Activated naive CD4-positive, alpha-beta T cell treated with anti-CD3 and anti-CD28 coated beads for 36 hours (primary cell): ENCODE data around the gene OTC. TPM values are rescaled to one million over a fixed set of nuclear protein-coding genes. Genes with fewer than 3 reads are reported as not detected.
A peak's percentile ranks its signal among the peaks of the same experiment; 100 is the strongest.

Experiments used
- CTCF ChIA-PET: fragments of 350-600 bp; sonication (Branson Sonifier 250); formaldehyde crosslinking; loops from one replicate; lab custom pipeline; 2021; ENCODE audit warnings: antibody characterized with exemption; lab: Charles Lee
- DNase-seq: peaks from one replicate; pipeline ENCODE4 v3.0.0-alpha.2; 2020
- H3K27ac Mint-ChIP-seq: one replicate; pipeline ENCODE4 v1.8.0; 2021; ENCODE audit warnings: mild to moderate bottlenecking, mixed read lengths
- H3K27me3 Mint-ChIP-seq: one replicate; pipeline ENCODE4 v1.8.0; 2021; ENCODE audit warnings: low read depth, mixed read lengths
- H3K36me3 Mint-ChIP-seq: one replicate; pipeline ENCODE4 v1.8.0; 2021; ENCODE audit warnings: low read depth, mixed read lengths
- H3K4me1 Mint-ChIP-seq: one replicate; pipeline ENCODE4 v1.8.0; 2021; ENCODE audit warnings: low read depth, mixed read lengths
- H3K4me3 Mint-ChIP-seq: one replicate; pipeline ENCODE4 v1.8.0; 2021; ENCODE audit warnings: mild to moderate bottlenecking, moderate library complexity, mixed read lengths
- H3K9me3 Mint-ChIP-seq: one replicate; pipeline ENCODE4 v1.8.0; 2021; ENCODE audit warnings: mixed read lengths
- intact Hi-C: fragments of 100-400 bp; cut with micrococcal nuclease; formaldehyde crosslinking; loops from one replicate; pipeline ENCODE4 v1.15.1; 2023
- total RNA-seq, 2 experiments: library from RNA; stranded (reverse); gene quantifications; one replicate each; pipeline ENCODE4 v1.2.3, GENCODE V29; 2021

The OTC gene
- not detected for total RNA-seq

DNA sequence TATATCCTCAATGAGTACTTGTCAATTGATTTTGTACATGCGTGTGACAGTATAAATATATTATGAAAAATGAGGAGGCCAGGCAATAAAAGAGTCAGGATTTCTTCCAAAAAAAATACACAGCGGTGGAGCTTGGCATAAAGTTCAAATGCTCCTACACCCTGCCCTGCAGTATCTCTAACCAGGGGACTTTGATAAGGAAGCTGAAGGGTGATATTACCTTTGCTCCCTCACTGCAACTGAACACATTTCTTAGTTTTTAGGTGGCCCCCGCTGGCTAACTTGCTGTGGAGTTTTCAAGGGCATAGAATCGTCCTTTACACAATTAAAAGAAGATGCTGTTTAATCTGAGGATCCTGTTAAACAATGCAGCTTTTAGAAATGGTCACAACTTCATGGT lies at the start of gene OTC:
OTC (plus strand) TSS at position 243 of the 400 bp plus-strand sequence; CDS start at position 336, 93 bp downstream.
- no peaks in the 10 kb centered on the region for H3K4me1 Mint-ChIP-seq
- H3K4me3 Mint-ChIP-seq, result no peak within 1 kb of the TSS
- CTCF ChIA-PET, result no interaction called here
- no peak for DNase-seq
- no peaks in the 10 kb centered on the region for H3K9me3 Mint-ChIP-seq
- H3K36me3 Mint-ChIP-seq, result no peaks in the 10 kb centered on the region
- intact Hi-C loops, result no loop called here
- peaks cover 2% of the 10 kb centered on the region for H3K27me3 Mint-ChIP-seq
- no peak within 1 kb of the TSS for H3K27ac Mint-ChIP-seq

DNA sequence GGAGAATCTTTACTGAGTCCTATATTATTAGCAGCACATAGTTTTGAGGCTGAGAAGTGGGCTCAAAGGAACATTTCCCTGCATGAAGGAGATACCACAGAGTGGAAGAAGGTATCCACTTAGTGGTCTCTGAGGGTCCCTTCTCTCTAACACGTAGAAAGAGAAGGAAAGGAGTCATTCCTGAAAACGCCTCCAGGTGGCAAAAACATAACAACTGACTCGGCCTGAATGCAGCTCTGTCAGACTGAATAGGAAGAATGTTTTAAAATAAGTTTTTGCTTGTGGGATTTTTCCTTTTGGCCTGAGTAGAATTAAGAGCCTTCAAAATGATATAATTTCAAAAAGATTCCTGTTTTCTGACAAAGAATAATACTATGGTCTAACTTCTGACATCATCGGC lies 48.4 kb upstream of the OTC start:
- intact Hi-C loops, result no loop called here
- H3K27ac Mint-ChIP-seq, result no peak overlapping the region
- CTCF ChIA-PET, result no interaction called here
- H3K4me3 Mint-ChIP-seq, result no peak overlapping the region
- H3K4me1 Mint-ChIP-seq, result no peaks in the 10 kb centered on the region
- no peaks in the 10 kb centered on the region for H3K36me3 Mint-ChIP-seq
- H3K27me3 Mint-ChIP-seq, result no peaks in the 10 kb centered on the region
- no peak for DNase-seq
- H3K9me3 Mint-ChIP-seq, result no peaks in the 10 kb centered on the region

DNA sequence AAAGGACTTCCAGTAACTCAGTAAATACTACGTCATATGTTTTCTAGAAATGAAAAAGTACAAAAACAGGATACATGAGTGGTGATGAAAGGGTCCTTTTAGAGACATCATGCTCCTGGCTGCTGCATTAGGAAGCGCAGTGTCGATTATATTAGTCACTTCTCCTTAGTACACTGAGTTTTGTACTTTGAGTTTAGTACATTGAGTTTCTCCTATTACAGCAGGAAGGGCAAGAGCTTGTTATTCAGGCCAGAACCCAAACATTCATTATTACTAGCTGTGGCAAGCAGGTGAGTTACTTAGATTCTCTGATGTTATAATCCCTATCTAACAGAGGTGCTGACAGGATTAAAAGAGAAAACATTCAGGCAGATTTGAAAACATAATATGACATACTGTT lies 46.4 kb upstream of the OTC start:
- H3K4me1 Mint-ChIP-seq, result no peaks in the 10 kb centered on the region
- CTCF ChIA-PET, result no interaction called here

GRCh38 chrX:38311743-38312142 lies 40.7 kb upstream of the OTC start:
- Mint-ChIP-seq H3K4me3 (no peak overlapping the region), H3K27ac (no peak overlapping the region), H3K36me3 (peaks cover 2% of the 10 kb centered on the region), H3K27me3 (no peaks in the 10 kb centered on the region), H3K9me3 (no peaks in the 10 kb centered on the region), H3K4me1 (no peaks in the 10 kb centered on the region)
- CTCF ChIA-PET, result no interaction called here
- no peak for DNase-seq
- intact Hi-C loops, result no loop called here

More for the DNA sequence above, 46.4 kb upstream of the OTC start:
- H3K36me3 Mint-ChIP-seq, result no peaks in the 10 kb centered on the region
- no peak for DNase-seq
- no peak overlapping the region for H3K4me3 Mint-ChIP-seq
- intact Hi-C loops, result no loop called here
- H3K27me3 Mint-ChIP-seq, result no peaks in the 10 kb centered on the region
- no peak overlapping the region for H3K27ac Mint-ChIP-seq
- no peaks in the 10 kb centered on the region for H3K9me3 Mint-ChIP-seq

- Mint-ChIP-seq H3K27ac (no peak overlapping the region), H3K4me3 (no peak overlapping the region), H3K27me3 (no peaks in the 10 kb centered on the region), H3K36me3 (peaks cover 2% of the 10 kb centered on the region), H3K4me1 (no peaks in the 10 kb centered on the region), H3K9me3 (no peaks in the 10 kb centered on the region)
- no peak for DNase-seq
- CTCF ChIA-PET, result no interaction called here
- intact Hi-C loops, result no loop called here
Measured at GRCh38 chrX:38312436-38312835, 40.0 kb upstream of the OTC start.

DNA sequence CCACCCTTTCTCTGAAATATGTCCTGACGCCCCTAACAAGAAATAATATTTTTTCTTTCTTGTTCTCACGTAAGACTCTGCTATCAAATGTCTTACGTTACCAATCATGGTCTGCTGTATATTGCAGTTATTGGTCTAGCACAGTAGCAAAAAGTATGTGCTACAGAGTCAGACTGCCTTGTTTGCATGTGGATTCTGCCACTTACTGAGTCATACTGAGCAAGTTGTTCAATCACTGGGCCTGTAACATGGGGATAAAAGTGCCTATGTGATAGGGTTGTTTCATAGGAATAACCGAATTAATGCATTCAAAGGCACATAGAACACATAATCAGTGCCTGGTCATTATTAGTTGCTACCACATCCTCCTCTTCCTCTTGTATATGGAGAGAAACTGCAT lies 39.2 kb upstream of the OTC start:
- Mint-ChIP-seq H3K27me3 (no peaks in the 10 kb centered on the region), H3K27ac (no peak overlapping the region), H3K36me3 (peaks cover 2% of the 10 kb centered on the region), H3K4me3 (no peak overlapping the region), H3K9me3 (no peaks in the 10 kb centered on the region), H3K4me1 (no peaks in the 10 kb centered on the region)
- CTCF ChIA-PET, result no interaction called here
- no peak for DNase-seq
- intact Hi-C loops, result no loop called here

DNA sequence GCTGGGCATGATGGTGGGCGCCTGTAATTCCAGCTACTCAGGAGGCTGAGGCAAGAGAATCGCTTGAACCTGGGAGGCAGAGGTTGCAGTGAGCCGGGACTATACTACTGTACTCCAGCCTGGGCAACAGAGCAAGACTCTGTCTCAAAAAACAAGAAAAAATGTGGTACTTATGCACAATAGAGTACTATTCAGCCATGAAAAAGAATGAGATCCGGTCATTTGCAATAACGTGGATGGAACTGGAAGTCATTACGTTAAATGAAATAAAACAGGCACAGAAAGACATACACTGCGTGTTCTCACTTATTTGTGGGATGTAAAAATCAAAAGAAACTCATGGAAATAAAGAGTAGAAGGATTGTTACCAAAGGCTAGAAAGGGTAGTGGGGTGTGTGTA lies 37.2 kb upstream of the OTC start:
- CTCF ChIA-PET, result no interaction called here
- H3K4me3 Mint-ChIP-seq, result no peak overlapping the region
- H3K36me3 Mint-ChIP-seq, result peaks cover 2% of the 10 kb centered on the region
- DNase-seq, result no peak
- no peak overlapping the region for H3K27ac Mint-ChIP-seq
- intact Hi-C loops, result no loop called here
- H3K4me1 Mint-ChIP-seq, result no peaks in the 10 kb centered on the region
- no peaks in the 10 kb centered on the region for H3K9me3 Mint-ChIP-seq
- no peaks in the 10 kb centered on the region for H3K27me3 Mint-ChIP-seq

GRCh38 chrX:38318196-38318595 lies 34.2 kb upstream of the OTC start:
- DNase-seq, result no peak
- Mint-ChIP-seq H3K36me3 (peaks cover 2% of the 10 kb centered on the region), H3K4me3 (no peak overlapping the region), H3K9me3 (no peaks in the 10 kb centered on the region), H3K27me3 (no peaks in the 10 kb centered on the region), H3K27ac (no peak overlapping the region), H3K4me1 (no peaks in the 10 kb centered on the region)
- intact Hi-C loops, result no loop called here
- CTCF ChIA-PET, result no interaction called here

GRCh38 chrX:38318606-38319005 lies 33.8 kb upstream of the OTC start:
- CTCF ChIA-PET, result interaction anchor here (1.0 kb wide), 1 partner anchor 16 kb away, joined by 3 read pairs; no protein-coding TSS in a partner anchor
- intact Hi-C loops, result no loop called here
- no peaks in the 10 kb centered on the region for H3K9me3 Mint-ChIP-seq

GRCh38 chrX:38320819-38321218 lies 31.6 kb upstream of the OTC start:
- CTCF ChIA-PET, result no interaction called here

More at GRCh38 chrX:38318606-38319005, 33.8 kb upstream of the OTC start:
- H3K27ac Mint-ChIP-seq, result no peak overlapping the region
- H3K36me3 Mint-ChIP-seq, result peaks cover 2% of the 10 kb centered on the region
- no peak overlapping the region for H3K4me3 Mint-ChIP-seq
- no peaks in the 10 kb centered on the region for H3K4me1 Mint-ChIP-seq
- no peak for DNase-seq
- no peaks in the 10 kb centered on the region for H3K27me3 Mint-ChIP-seq

GRCh38 chrX:38326086-38326485 lies 26.3 kb upstream of the OTC start:
- Mint-ChIP-seq H3K27ac (no peak overlapping the region), H3K27me3 (no peaks in the 10 kb centered on the region), H3K36me3 (no peaks in the 10 kb centered on the region), H3K4me3 (peak overlapping the region; percentile 89), H3K9me3 (no peaks in the 10 kb centered on the region), H3K4me1 (peaks cover 13% of the 10 kb centered on the region)
- CTCF ChIA-PET, result interaction anchor here (1.4 kb wide), 1 partner anchor 9 kb away, joined by 6 read pairs; no protein-coding TSS in a partner anchor
- DNase-seq, result no peak
- intact Hi-C loops, result loop anchor here (2.0 kb wide), 3 partner anchors 65 to 579 kb away; partner anchors contain the start of gene DYNLT3

More at GRCh38 chrX:38320819-38321218, 31.6 kb upstream of the OTC start:
- DNase-seq, result no peak
- Mint-ChIP-seq H3K27me3 (no peaks in the 10 kb centered on the region), H3K4me1 (peaks cover 4% of the 10 kb centered on the region), H3K4me3 (no peak overlapping the region), H3K9me3 (no peaks in the 10 kb centered on the region), H3K27ac (no peak overlapping the region), H3K36me3 (no peaks in the 10 kb centered on the region)
- intact Hi-C loops, result no loop called here

DNA sequence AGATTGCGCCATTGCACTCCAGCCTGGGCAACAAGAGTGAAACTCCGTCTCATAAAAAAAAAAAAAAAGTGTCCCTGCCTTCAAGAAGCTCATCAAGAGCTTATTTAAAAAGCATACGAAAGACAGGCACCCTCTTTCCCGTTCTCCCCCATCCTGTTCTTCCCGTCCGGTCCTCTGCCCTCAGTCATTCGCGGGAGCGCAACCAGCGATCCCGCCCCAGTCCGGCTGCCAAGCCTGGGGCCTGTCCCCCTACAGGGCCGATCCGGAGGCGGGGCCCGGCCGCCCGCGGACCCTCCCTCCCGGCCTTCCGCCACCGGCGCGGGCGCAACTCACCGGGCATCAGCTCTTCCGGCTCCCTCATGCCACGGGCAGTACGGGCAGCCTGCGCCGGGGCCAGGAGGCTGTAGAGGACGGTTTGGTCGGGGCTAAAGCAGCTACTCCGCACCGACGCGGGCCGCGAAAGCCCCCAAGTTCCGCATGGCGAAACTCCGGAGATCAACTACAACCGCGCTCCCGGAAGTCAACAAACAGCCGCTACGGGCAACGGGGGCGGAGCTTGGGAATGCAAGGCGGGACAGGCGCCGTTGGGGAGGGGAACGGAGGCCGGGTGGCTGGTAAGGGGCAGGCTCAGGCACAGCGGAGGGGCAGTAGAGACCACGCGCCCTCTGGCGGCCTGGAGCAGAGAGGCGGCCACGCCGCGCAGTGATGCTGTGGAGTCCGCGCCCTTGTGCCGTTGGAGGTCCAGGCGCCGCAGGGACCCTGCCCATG lies 25.2 kb upstream of the OTC start, which contains the start of gene RPGR:
RPGR (minus strand) TSS at position 503 of the 768 bp plus-strand sequence; CDS start at position 361, 142 bp downstream.
- CTCF ChIA-PET, result interaction anchor here (1.3 to 1.6 kb wide), 4 partner anchors 10 to 136 kb away, joined by 3 to 8 read pairs (median 5); no protein-coding TSS in a partner anchor
- intact Hi-C loops, result loop anchor here (1.0 to 2.0 kb wide), 6 partner anchors 66 to 580 kb away; partner anchors contain the start of genes DYNLT3, SRPX and TSPAN7

GRCh38 chrX:38327775-38328081 lies 24.7 kb upstream of the OTC start:
- CTCF ChIA-PET, result interaction anchor here (1.3 to 1.6 kb wide), 3 partner anchors 21 to 136 kb away, joined by 3 to 8 read pairs (median 4); no protein-coding TSS in a partner anchor
- Mint-ChIP-seq H3K36me3 (no peaks in the 10 kb centered on the region), H3K4me1 (peaks cover 13% of the 10 kb centered on the region), H3K27me3 (no peaks in the 10 kb centered on the region), H3K27ac (peak overlapping the region; percentile 69), H3K4me3 (peak overlapping the region; percentile 89), H3K9me3 (no peaks in the 10 kb centered on the region)
- intact Hi-C loops, result loop anchor here (1.0 to 2.0 kb wide), 7 partner anchors 67 to 581 kb away; partner anchors contain the start of genes DYNLT3, SRPX and TSPAN7
- no peak for DNase-seq

More for the DNA sequence above, 25.2 kb upstream of the OTC start, which contains the start of gene RPGR:
- Mint-ChIP-seq H3K27me3 (no peaks in the 10 kb centered on the region), H3K9me3 (no peaks in the 10 kb centered on the region), H3K4me1 (peaks cover 13% of the 10 kb centered on the region), H3K4me3 (peak within 1 kb of the TSS; percentile 89), H3K27ac (peak within 1 kb of the TSS; percentile 75), H3K36me3 (no peaks in the 10 kb centered on the region)
- DNase-seq, result peak; percentile 93
